A549 (cell line): Measurements from ENCODE around the gene SYK.

ENCODE experiments used
- NFE2L2 ChIP-seq: fragments of 150-350 bp; conservative IDR thresholded peaks from 2 replicates; pipeline ENCODE4 v1.6.1; 2014; ENCODE audit warnings: low read length
- TP53 ChIP-seq: fragments of 250-450 bp; sonication (Bioruptor Pico); IDR thresholded peaks from 2 replicates; pipeline ENCODE4 v1.5.0; 2021; ENCODE audit warnings: mild to moderate bottlenecking, moderate library complexity

DNA sequence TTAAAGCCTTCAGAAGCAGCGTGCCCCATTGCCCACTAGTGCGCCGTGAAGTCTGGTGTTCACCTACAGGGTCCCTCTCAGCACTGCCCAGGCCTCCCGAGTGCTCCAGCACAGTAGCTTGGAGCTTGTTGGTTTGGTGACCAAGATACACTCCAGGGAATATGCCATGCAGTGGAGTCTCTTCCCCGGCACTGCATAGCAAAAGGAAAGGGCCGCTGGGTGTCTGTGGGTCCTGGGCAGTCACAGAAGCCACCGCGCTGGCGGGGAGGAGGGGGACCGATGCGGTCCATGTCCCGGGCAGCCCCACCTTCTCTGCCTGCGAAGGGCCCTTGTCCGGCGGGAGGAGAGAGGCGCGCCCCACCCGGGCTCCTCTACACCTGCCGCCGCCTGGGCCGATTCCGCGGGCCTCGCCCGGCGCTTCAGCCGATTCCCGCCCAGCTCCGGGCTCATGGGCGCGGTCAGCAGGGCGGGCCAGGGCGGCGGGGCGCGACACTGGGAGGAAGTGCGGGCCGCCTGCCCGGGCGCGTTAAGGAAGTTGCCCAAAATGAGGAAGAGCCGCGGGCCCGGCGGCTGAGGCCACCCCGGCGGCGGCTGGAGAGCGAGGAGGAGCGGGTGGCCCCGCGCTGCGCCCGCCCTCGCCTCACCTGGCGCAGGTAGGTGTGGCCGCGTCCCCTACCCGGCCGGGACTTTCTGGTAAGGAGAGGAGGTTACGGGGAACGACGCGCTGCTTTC is at the start of gene SYK:
- TF ChIP-seq TP53 (CRISPR knock-in tag) (no peak), NFE2L2 (no peak)
